ENCODE measurements around the gene RASAL3.

DNA sequence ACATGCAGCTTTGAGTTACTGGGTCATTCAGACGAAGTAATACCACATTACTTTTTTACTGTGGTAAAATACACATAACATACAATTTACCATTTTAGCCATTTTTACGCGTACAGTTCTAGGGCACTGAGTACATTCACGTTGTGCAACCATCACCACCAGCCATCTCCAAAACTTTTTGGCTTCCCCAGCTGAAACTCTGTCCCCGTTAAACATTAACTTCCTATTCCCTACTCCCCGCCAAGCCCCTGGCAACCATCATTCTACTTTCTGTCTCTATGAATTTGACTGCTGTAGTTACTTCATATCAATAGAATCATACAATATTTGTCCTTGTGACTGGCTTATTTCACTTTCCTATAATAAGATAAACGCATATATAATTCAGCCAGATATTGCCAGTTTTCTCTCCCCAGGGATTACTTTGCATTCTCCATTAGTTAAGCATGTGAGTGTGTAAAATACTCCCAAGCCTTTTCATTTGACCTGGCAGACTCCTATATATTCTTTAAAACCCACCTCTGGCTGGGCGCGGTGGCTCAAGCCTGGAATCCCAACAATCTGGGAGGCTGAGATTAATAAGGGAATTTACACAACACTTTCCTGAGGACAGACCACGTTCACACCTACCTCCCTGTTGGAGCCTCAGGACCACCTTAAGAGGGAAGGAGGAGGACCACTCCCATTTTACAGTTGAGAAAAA, 34.0 kb upstream of the RASAL3 start:
- TF ChIP-seq CTCF (IDR thresholded peaks at IDR 0.05; ENCODE audit: low read depth, low read length, missing input control) (no peak), HNF4A (conservative IDR thresholded peaks at IDR 0.05) (peak; percentile 19 to 49), TAF1 (conservative IDR thresholded peaks at IDR 0.05) (peak; percentile 57), JUND (IDR thresholded peaks at IDR 0.05) (no peak), RAD21 (IDR thresholded peaks at IDR 0.05) (peak in 1 of 2 donors; percentile 15), GABPA (IDR thresholded peaks at IDR 0.05 in 1 of 2, conservative IDR thresholded peaks at IDR 0.05 in 1 of 2) (no peak), REST (IDR thresholded peaks at IDR 0.05) (peak; percentile 8)
- TF ChIP-seq, protein P1, sequence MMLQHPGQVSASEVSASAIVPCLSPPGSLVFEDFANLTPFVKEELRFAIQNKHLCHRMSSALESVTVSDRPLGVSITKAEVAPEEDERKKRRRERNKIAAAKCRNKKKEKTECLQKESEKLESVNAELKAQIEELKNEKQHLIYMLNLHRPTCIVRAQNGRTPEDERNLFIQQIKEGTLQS (IDR thresholded peaks at IDR 0.05): no peak
- TF ChIP-seq, protein P2, sequence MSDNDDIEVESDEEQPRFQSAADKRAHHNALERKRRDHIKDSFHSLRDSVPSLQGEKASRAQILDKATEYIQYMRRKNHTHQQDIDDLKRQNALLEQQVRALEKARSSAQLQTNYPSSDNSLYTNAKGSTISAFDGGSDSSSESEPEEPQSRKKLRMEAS (IDR thresholded peaks at IDR 0.05): peak; percentile 42
